DMS153 treated with DMSO at 0.1 percent for 48 hours (cell line): ENCODE results near the gene FOXO3B.
"Not testable (repeated sequence)": the region's sequence is repeated elsewhere in the genome, so short reads cannot be mapped to it uniquely, and the experiment has no call there.

ENCODE experiments used
- DNase-seq: peaks from one replicate; lab custom pipeline; 2025; ENCODE audit not compliant: unreplicated experiment; lab: John Stamatoyannopoulos, UW

The FOXO3B gene

GRCh38 chr17:18661924-18662624 lies 20.0 kb downstream of the FOXO3B start:
- DNase-seq: not testable (repeated sequence)

GRCh38 chr17:18650094-18650493 lies 32.0 kb downstream of the FOXO3B start:
- DNase-seq: not testable (repeated sequence)

GRCh38 chr17:18644291-18644690 lies 37.8 kb downstream of the FOXO3B start, which contains the start of gene TBC1D28:
TBC1D28 (minus strand) TSS chr17:18644391; CDS start chr17:18641352, 3,039 bp downstream.
- DNase-seq: not testable (repeated sequence)

- DNase-seq: not testable (repeated sequence)
Observed at GRCh38 chr17:18643124-18643523, 39.0 kb downstream of the FOXO3B start.

GRCh38 chr17:18638357-18638756 lies 43.8 kb downstream of the FOXO3B start:
- DNase-seq: not testable (repeated sequence)

- not testable (repeated sequence) for DNase-seq
Observed at GRCh38 chr17:18636237-18636636, 45.9 kb downstream of the FOXO3B start.

- DNase-seq: not testable (repeated sequence)
Observed at GRCh38 chr17:18635773-18636172, 46.3 kb downstream of the FOXO3B start.

GRCh38 chr17:18634550-18635263 lies 47.4 kb downstream of the FOXO3B start:
- DNase-seq: not testable (repeated sequence)
